H9 (cell line): ENCODE measurements around the gene SIPA1L3. TPM values are rescaled to one million over a fixed set of nuclear protein-coding genes. Genes with fewer than 3 reads are reported as not detected.

ENCODE experiments used
- DNase-seq: peaks from one replicate; pipeline ENCODE4 v3.0.0-alpha.2; 2017
- H2AFZ ChIP-seq: one replicate; pipeline ENCODE4 v1.6.1; 2013; ENCODE audit warnings: mild to moderate bottlenecking, low read length, control low read depth, moderate library complexity
- H2AK5ac ChIP-seq: 2 replicates; pipeline ENCODE4 v1.6.1; 2013; ENCODE audit warnings: low read length, control low read depth, mixed read lengths; ENCODE audit not compliant: insufficient read length
- H2BK120ac ChIP-seq: one replicate; pipeline ENCODE4 v1.6.1; 2013; ENCODE audit warnings: low read depth, mild to moderate bottlenecking, low read length, control low read depth, inconsistent platforms; ENCODE audit not compliant: poor library complexity, severe bottlenecking
- H2BK12ac ChIP-seq: 2 replicates; pipeline ENCODE4 v1.6.1; 2013; ENCODE audit warnings: low read length, control low read depth, mixed read lengths, low read depth; ENCODE audit not compliant: insufficient read length
- H2BK15ac ChIP-seq: 2 replicates; pipeline ENCODE4 v1.6.1; 2013; ENCODE audit warnings: low read depth, low read length, control low read depth
- H2BK20ac ChIP-seq: one replicate; pipeline ENCODE4 v1.6.1; 2013; ENCODE audit warnings: low read depth, mild to moderate bottlenecking, low read length, control low read depth, inconsistent platforms; ENCODE audit not compliant: poor library complexity, severe bottlenecking
- H2BK5ac ChIP-seq: 2 replicates; pipeline ENCODE4 v1.6.1; 2013; ENCODE audit warnings: low read length, control low read depth, mixed read lengths; ENCODE audit not compliant: insufficient read length
- H3K14ac ChIP-seq: 2 replicates; pipeline ENCODE4 v1.6.1; 2013; ENCODE audit warnings: low read length, control low read depth; ENCODE audit not compliant: insufficient read depth
- H3K18ac ChIP-seq: 2 replicates; pipeline ENCODE4 v1.6.1; 2013; ENCODE audit warnings: low read depth, mild to moderate bottlenecking, mixed read lengths, low read length, control low read depth; ENCODE audit not compliant: insufficient read length
- H3K23ac ChIP-seq: 2 replicates; pipeline ENCODE4 v1.6.1; 2013; ENCODE audit warnings: low read length, control low read depth, mixed read lengths, low read depth; ENCODE audit not compliant: insufficient read length
- H3K23me2 ChIP-seq: 2 replicates; pipeline ENCODE4 v1.6.1; 2013; ENCODE audit warnings: low read depth, mild to moderate bottlenecking, mixed read lengths, low read length, control low read depth; ENCODE audit not compliant: insufficient read length, poor library complexity, severe bottlenecking
- H3K27ac ChIP-seq: 2 replicates; pipeline ENCODE4 v1.5.1; 2013; ENCODE audit warnings: low read length, control low read depth, mixed read lengths, low read depth; ENCODE audit not compliant: insufficient read length
- H3K27me3 ChIP-seq: 2 replicates; pipeline ENCODE4 v1.6.1; 2013; ENCODE audit warnings: low read length, control low read depth, inconsistent platforms; ENCODE audit not compliant: insufficient read depth
- H3K4ac ChIP-seq: 2 replicates; pipeline ENCODE4 v1.6.1; 2013; ENCODE audit warnings: low read depth, mild to moderate bottlenecking, control low read depth, inconsistent platforms, low read length, moderate library complexity
- H3K4me1 ChIP-seq: 2 replicates; pipeline ENCODE4 v1.6.1; 2013; ENCODE audit warnings: low read length, control low read depth, inconsistent platforms; ENCODE audit not compliant: insufficient read depth
- H3K4me2 ChIP-seq: 2 replicates; pipeline ENCODE4 v1.6.1; 2013; ENCODE audit warnings: low read length, control low read depth, mixed read lengths; ENCODE audit not compliant: insufficient read length, insufficient read depth
- H3K56ac ChIP-seq: 2 replicates; pipeline ENCODE4 v1.6.1; 2013; ENCODE audit warnings: low read depth, mild to moderate bottlenecking, mixed read lengths, low read length, control low read depth; ENCODE audit not compliant: insufficient read length
- H3K79me1 ChIP-seq: 2 replicates; pipeline ENCODE4 v1.6.1; 2013; ENCODE audit warnings: low read depth, mild to moderate bottlenecking, moderate library complexity, low read length, control low read depth, inconsistent platforms; ENCODE audit not compliant: insufficient read depth, poor library complexity, severe bottlenecking
- H3K79me2 ChIP-seq: 2 replicates; pipeline ENCODE4 v1.6.1; 2013; ENCODE audit warnings: low read length, control low read depth, inconsistent platforms; ENCODE audit not compliant: insufficient read depth
- H3K9ac ChIP-seq: 2 replicates; pipeline ENCODE4 v1.6.1; 2013; ENCODE audit warnings: low read length, control low read depth, mixed read lengths; ENCODE audit not compliant: insufficient read length; ENCODE audit errors: extremely low read depth
- H3K9me3 ChIP-seq: one replicate; pipeline ENCODE4 v1.6.1; 2013; ENCODE audit warnings: low read depth, low read length, inconsistent platforms; ENCODE audit not compliant: control insufficient read depth
- H3T11ph ChIP-seq: one replicate; pipeline ENCODE4 v1.6.1; 2013; ENCODE audit warnings: mild to moderate bottlenecking, low read length, control low read depth, inconsistent platforms
- H4K20me1 ChIP-seq: one replicate; pipeline ENCODE4 v1.6.1; 2013; ENCODE audit not compliant: control insufficient read depth, insufficient read length, insufficient read depth
- H4K5ac ChIP-seq: 2 replicates; pipeline ENCODE4 v1.6.1; 2013; ENCODE audit warnings: low read depth, mild to moderate bottlenecking, mixed read lengths, low read length, control low read depth; ENCODE audit not compliant: insufficient read length
- H4K8ac ChIP-seq: replicated peaks from 2 replicates; pipeline ENCODE4 v1.6.1; 2013; ENCODE audit warnings: low read length, control low read depth, mixed read lengths, low read depth; ENCODE audit not compliant: insufficient read length
- H4K91ac ChIP-seq: 2 replicates; pipeline ENCODE4 v1.6.1; 2013; ENCODE audit warnings: low read depth, mild to moderate bottlenecking, moderate library complexity, mixed read lengths, low read length, control low read depth; ENCODE audit not compliant: insufficient read length
- H3K27ac Mint-ChIP-seq, 3 experiments: 2 replicates in 2 of 3; 3 replicates in 1 of 3; pipeline ENCODE4 v1.8.0; 2020 to 2021; ENCODE audit warnings: mixed read lengths in 3 of 3, mild to moderate bottlenecking in 1 of 3, moderate library complexity in 1 of 3
- H3K27me3 Mint-ChIP-seq: 2 replicates; pipeline ENCODE4 v1.8.0; 2021; ENCODE audit warnings: low read depth, mild to moderate bottlenecking, moderate library complexity, mixed read lengths
- H3K36me3 Mint-ChIP-seq, 3 experiments: 2 replicates in 2 of 3; 3 replicates in 1 of 3; pipeline ENCODE4 v1.8.0; 2020 to 2021; ENCODE audit warnings: low read depth in 3 of 3, mixed read lengths in 3 of 3; ENCODE audit not compliant: insufficient read depth in 1 of 3
- H3K4me1 Mint-ChIP-seq, 2 experiments: 2 replicates each; pipeline ENCODE4 v1.8.0; 2020; ENCODE audit warnings: mixed read lengths in 2 of 2
- H3K4me3 Mint-ChIP-seq, 2 experiments: 2 replicates in 1 of 2; 3 replicates in 1 of 2; pipeline ENCODE4 v1.8.0; 2020 to 2021; ENCODE audit warnings: mild to moderate bottlenecking in 2 of 2, mixed read lengths in 2 of 2, moderate library complexity in 1 of 2
- H3K9me3 Mint-ChIP-seq, 2 experiments: 2 replicates in 1 of 2; 3 replicates in 1 of 2; pipeline ENCODE4 v1.8.0; 2020; ENCODE audit warnings: mild to moderate bottlenecking in 2 of 2, mixed read lengths in 2 of 2, moderate library complexity in 1 of 2
- WGBS: extraction: QIAGEN DNeasy Blood & Tissue Kit; methylation state at CpG from one replicate; pipeline ENCODE4 v1.1.7; 2013; ENCODE audit warnings: missing lambda C conversion rate, low lambda C conversion rate, mixed read lengths; ENCODE audit not compliant: insufficient read length; ENCODE audit errors: extremely low coverage; 5-methylcytosine and 5-hydroxymethylcytosine counted together
- total RNA-seq: library from RNA; stranded (reverse); gene quantifications from 2 replicates; pipeline ENCODE4 v1.2.1, GENCODE V29; 2021
- TF ChIP-seq, protein P1 (sequence below): fragments of 200-600 bp; sonication (generic); conservative IDR thresholded peaks from 3 replicates; pipeline ENCODE4 v1.8.0; 2021; ENCODE audit warnings: antibody characterized with exemption, mild to moderate bottlenecking

SIPA1L3 gene
- total RNA-seq, 1 experiment from 2014 or later, result 40.1 TPM

DNA sequence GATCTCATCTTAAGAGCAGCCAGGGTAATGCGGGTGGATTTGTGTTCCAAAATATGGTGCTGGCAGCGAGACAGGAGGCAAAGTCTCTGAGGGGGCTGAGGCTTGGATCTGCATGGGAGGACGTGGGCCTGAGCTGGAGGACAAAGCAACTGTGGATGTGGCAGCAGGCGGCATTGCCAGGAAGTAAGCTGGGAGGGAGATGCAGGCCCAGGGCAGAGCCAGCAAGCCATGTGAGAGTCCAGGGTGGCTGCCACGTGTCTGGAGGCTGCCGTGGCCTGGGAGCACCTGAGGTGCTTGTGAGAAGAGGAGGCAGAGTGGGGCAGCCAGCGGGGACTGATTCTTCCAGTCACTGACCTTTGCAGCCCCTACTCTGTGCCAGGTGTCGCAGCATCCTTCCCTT is 265.0 kb downstream of the SIPA1L3 start:
- Histone ChIP-seq H2AK5ac (no peak overlapping the region), H3K23me2 (no peaks in the 10 kb centered on the region), H3K9ac (no peak overlapping the region), H3K4ac (no peak overlapping the region), H3K4me1 (peaks cover 2% of the 10 kb centered on the region; the same call in 1 of the 2 replicates), H3T11ph (no peak overlapping the region), H2BK12ac (no peak overlapping the region), H3K4me2 (no peak overlapping the region), H3K14ac (no peak overlapping the region; the same call in 1 of the 2 replicates), H4K20me1 (no peaks in the 10 kb centered on the region), H2BK15ac (no peak overlapping the region), H4K5ac (no peak overlapping the region), H2BK120ac (no peak overlapping the region), H3K23ac (no peak overlapping the region), H4K8ac (no peak overlapping the region), H3K9me3 (no peaks in the 10 kb centered on the region), H3K27ac (no peak overlapping the region), H2BK20ac (no peak overlapping the region), H4K91ac (no peak overlapping the region), H3K79me1 (no peaks in the 10 kb centered on the region), H2AFZ (no peak overlapping the region), H3K27me3 (no peaks in the 10 kb centered on the region), H3K79me2 (no peaks in the 10 kb centered on the region), H2BK5ac (no peak overlapping the region), H3K18ac (no peak overlapping the region), H3K56ac (no peak overlapping the region)
- H3K36me3 Mint-ChIP-seq, result peaks cover 0 to 8% (median 0%) of the 10 kb centered on the region in 3 experiments; a peak in 3 of 7 replicates
- no peak for DNase-seq
- WGBS, result no CpG with 5 or more reads among the region's 8 CpGs
- no peak overlapping the region for H3K4me3 Mint-ChIP-seq
- peaks cover 19 to 30% of the 10 kb centered on the region in 2 experiments for H3K4me1 Mint-ChIP-seq
- H3K27me3 Mint-ChIP-seq, result no peaks in the 10 kb centered on the region
- H3K27ac Mint-ChIP-seq, result peak overlapping the region in 2 of 3 experiments; percentile 58 to 77; a peak in 3 of 7 replicates
- H3K9me3 Mint-ChIP-seq, result no peaks in the 10 kb centered on the region
- TF ChIP-seq, protein P1, sequence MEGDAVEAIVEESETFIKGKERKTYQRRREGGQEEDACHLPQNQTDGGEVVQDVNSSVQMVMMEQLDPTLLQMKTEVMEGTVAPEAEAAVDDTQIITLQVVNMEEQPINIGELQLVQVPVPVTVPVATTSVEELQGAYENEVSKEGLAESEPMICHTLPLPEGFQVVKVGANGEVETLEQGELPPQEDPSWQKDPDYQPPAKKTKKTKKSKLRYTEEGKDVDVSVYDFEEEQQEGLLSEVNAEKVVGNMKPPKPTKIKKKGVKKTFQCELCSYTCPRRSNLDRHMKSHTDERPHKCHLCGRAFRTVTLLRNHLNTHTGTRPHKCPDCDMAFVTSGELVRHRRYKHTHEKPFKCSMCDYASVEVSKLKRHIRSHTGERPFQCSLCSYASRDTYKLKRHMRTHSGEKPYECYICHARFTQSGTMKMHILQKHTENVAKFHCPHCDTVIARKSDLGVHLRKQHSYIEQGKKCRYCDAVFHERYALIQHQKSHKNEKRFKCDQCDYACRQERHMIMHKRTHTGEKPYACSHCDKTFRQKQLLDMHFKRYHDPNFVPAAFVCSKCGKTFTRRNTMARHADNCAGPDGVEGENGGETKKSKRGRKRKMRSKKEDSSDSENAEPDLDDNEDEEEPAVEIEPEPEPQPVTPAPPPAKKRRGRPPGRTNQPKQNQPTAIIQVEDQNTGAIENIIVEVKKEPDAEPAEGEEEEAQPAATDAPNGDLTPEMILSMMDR, result no peak
